Muscle layer of duodenum (tissue), 2 donors: ENCODE results near the gene GORASP2.

Experiments used
- H3K27ac ChIP-seq: one replicate; pipeline ENCODE4 v1.7.0; 2013; ENCODE audit warnings: mild to moderate bottlenecking, low read length
- H3K27me3 ChIP-seq: one replicate; pipeline ENCODE4 v1.7.0; 2013; ENCODE audit warnings: low read depth, mild to moderate bottlenecking, control low read depth, low read length
- H3K36me3 ChIP-seq, 2 donors: one replicate each; pipeline ENCODE4 v1.7.0; 2013; ENCODE audit warnings: low read length in 2 of 2, control low read depth in 1 of 2, mild to moderate bottlenecking in 1 of 2; ENCODE audit not compliant: insufficient read depth in 2 of 2, control insufficient read depth in 1 of 2
- H3K4me1 ChIP-seq, 2 donors: one replicate each; pipeline ENCODE4 v1.7.0; 2013; ENCODE audit warnings: low read length in 2 of 2, mild to moderate bottlenecking in 2 of 2, control low read depth in 1 of 2, moderate library complexity in 1 of 2; ENCODE audit not compliant: insufficient read depth in 2 of 2, control insufficient read depth in 1 of 2
- H3K4me3 ChIP-seq, 2 donors: one replicate each; pipeline ENCODE4 v1.7.0; 2013; ENCODE audit warnings: low read length in 2 of 2, low read depth in 1 of 2, mild to moderate bottlenecking in 1 of 2
- H3K9me3 ChIP-seq, 2 donors: one replicate each; pipeline ENCODE4 v1.7.0; 2013; ENCODE audit warnings: low read length in 2 of 2, control low read depth in 1 of 2, mild to moderate bottlenecking in 1 of 2; ENCODE audit not compliant: control insufficient read depth in 1 of 2
- donor health status: healthy.

GORASP2 gene

DNA sequence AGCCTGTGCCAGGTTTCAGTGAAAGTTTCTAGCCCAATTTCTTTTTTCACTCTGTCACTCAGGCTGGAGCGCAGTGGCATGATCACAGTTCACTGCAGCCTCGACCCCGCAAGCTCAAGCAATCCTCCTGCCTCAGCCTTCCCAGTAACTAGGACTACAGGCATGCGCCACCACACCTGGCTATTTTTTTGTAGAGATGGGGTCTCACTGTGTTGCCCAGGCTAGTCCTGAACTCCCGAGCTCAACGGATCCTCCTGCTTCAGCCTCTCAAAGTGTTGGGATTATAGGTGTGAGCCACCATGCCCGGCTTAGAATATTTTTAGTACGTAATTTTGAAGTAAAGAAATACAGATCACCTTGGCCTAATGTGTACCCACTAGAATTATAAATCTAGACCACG, 87.1 kb downstream of the GORASP2 start:
- H3K4me3 ChIP-seq = no peak overlapping the region
- H3K9me3 ChIP-seq = no peaks in the 10 kb centered on the region
- no peak overlapping the region for H3K27ac ChIP-seq
- peaks cover 18 to 21% of the 10 kb centered on the region in 2 donors for H3K36me3 ChIP-seq
- no peaks in the 10 kb centered on the region for H3K4me1 ChIP-seq
- H3K27me3 ChIP-seq = no peaks in the 10 kb centered on the region
